ENCODE results near the gene RRP15.

Gene RRP15

DNA sequence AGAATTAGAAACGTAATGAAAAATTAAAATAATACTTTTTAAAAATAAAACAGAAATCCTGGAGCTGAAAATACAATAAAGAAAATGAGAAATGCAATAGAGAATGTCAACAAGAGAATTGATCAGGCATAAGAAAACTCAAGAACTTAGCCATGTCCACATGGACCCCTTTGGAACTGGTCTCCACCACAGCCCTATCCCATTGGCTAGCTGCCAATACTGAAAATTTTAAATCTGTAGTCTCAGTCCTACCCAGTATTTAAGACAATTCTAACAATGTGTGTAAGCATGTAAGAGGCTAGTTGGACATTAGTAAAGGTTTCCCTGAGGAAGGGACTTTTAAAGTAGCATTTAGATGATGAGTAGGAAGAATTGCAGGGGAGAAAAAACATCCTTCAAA lies 25.8 kb upstream of the RRP15 start:
- Histone ChIP-seq H3K4me2 (ENCODE audit: low read depth, low read length, poor library complexity, severe bottlenecking) (no peak overlapping the region), H3K27me3 (ENCODE audit: insufficient read depth, low read length, poor library complexity, severe bottlenecking) (no peaks in the 10 kb centered on the region), H3K9me2 (replicated peaks; ENCODE audit: low read depth, low read length) (no peaks in the 10 kb centered on the region), H3K4me1 (ENCODE audit: insufficient read depth, low read length, poor library complexity, severe bottlenecking) (no peaks in the 10 kb centered on the region), H3K9me3 (ENCODE audit: insufficient read depth, low read depth, low read length) (no peaks in the 10 kb centered on the region), H3K36me3 (ENCODE audit: insufficient read depth, low read length) (no peaks in the 10 kb centered on the region), H3K79me2 (ENCODE audit: insufficient read depth, low read length) (no peaks in the 10 kb centered on the region), H3K9ac (ENCODE audit: low read depth, low read length, poor library complexity, severe bottlenecking) (no peak overlapping the region), H4K20me1 (ENCODE audit: insufficient read depth, low read length, poor library complexity, severe bottlenecking) (no peaks in the 10 kb centered on the region), H3K4me3 (ENCODE audit: low read length, poor library complexity, severe bottlenecking) (no peak overlapping the region), H2AFZ (ENCODE audit: low read length) (no peak overlapping the region), H3F3A (ENCODE audit: low read depth) (no peaks in the 10 kb centered on the region)
- TF ChIP-seq CTCF (conservative IDR thresholded peaks at IDR 0.05; ENCODE audit: low read length) = no peak
- no peak for TF ChIP-seq EZH2phosphoT487 (IDR thresholded peaks at IDR 0.05; ENCODE audit: borderline replicate concordance)

DNA sequence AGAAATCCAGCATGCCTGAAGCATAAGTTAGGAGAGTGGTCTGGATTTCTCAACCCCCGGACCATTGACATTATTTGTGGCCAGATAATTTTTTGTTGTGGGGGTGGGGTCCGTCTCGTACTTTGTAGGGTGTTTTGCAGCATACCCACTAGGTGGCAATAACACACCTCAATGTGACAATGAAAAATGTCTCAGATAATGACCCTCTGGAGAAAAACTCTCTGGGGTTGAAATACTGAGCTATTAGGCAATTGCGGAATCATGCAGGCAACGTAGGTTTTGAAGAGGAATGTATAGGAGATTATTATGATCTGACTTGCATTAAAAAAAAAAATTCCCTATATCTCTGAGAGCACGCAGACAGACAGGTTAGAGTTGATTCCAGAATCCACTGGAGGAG lies 25.3 kb upstream of the RRP15 start:
- no peaks in the 10 kb centered on the region for H3K79me2 ChIP-seq (ENCODE audit: insufficient read depth, low read length)
- no peak overlapping the region for H2AFZ ChIP-seq (ENCODE audit: low read length)
- no peaks in the 10 kb centered on the region for H4K20me1 ChIP-seq (ENCODE audit: insufficient read depth, low read length, poor library complexity, severe bottlenecking)
- H3F3A ChIP-seq (ENCODE audit: low read depth) = no peaks in the 10 kb centered on the region
- TF ChIP-seq CTCF (conservative IDR thresholded peaks at IDR 0.05; ENCODE audit: low read length) = peak; percentile 69
- no peak for TF ChIP-seq EZH2phosphoT487 (IDR thresholded peaks at IDR 0.05; ENCODE audit: borderline replicate concordance)
- H3K9me2 ChIP-seq (replicated peaks; ENCODE audit: low read depth, low read length) = no peaks in the 10 kb centered on the region
- H3K9ac ChIP-seq (ENCODE audit: low read depth, low read length, poor library complexity, severe bottlenecking) = no peak overlapping the region
- H3K4me1 ChIP-seq (ENCODE audit: insufficient read depth, low read length, poor library complexity, severe bottlenecking) = no peaks in the 10 kb centered on the region
- no peak overlapping the region for H3K4me2 ChIP-seq (ENCODE audit: low read depth, low read length, poor library complexity, severe bottlenecking)
- H3K27me3 ChIP-seq (ENCODE audit: insufficient read depth, low read length, poor library complexity, severe bottlenecking) = no peaks in the 10 kb centered on the region
- no peak overlapping the region for H3K4me3 ChIP-seq (ENCODE audit: low read length, poor library complexity, severe bottlenecking)
- H3K36me3 ChIP-seq (ENCODE audit: insufficient read depth, low read length) = no peaks in the 10 kb centered on the region
- no peaks in the 10 kb centered on the region for H3K9me3 ChIP-seq (ENCODE audit: insufficient read depth, low read depth, low read length)

- Histone ChIP-seq H3K9ac (ENCODE audit: low read depth, low read length, poor library complexity, severe bottlenecking) (no peak overlapping the region), H3K9me2 (replicated peaks; ENCODE audit: low read depth, low read length) (no peaks in the 10 kb centered on the region), H3K4me1 (ENCODE audit: insufficient read depth, low read length, poor library complexity, severe bottlenecking) (no peaks in the 10 kb centered on the region), H2AFZ (ENCODE audit: low read length) (no peak overlapping the region), H3K4me3 (ENCODE audit: low read length, poor library complexity, severe bottlenecking) (no peak overlapping the region), H3K79me2 (ENCODE audit: insufficient read depth, low read length) (no peaks in the 10 kb centered on the region), H3K4me2 (ENCODE audit: low read depth, low read length, poor library complexity, severe bottlenecking) (no peak overlapping the region), H3K27me3 (ENCODE audit: insufficient read depth, low read length, poor library complexity, severe bottlenecking) (no peaks in the 10 kb centered on the region), H3K36me3 (ENCODE audit: insufficient read depth, low read length) (no peaks in the 10 kb centered on the region), H4K20me1 (ENCODE audit: insufficient read depth, low read length, poor library complexity, severe bottlenecking) (no peaks in the 10 kb centered on the region), H3K9me3 (ENCODE audit: insufficient read depth, low read depth, low read length) (no peaks in the 10 kb centered on the region), H3F3A (ENCODE audit: low read depth) (no peaks in the 10 kb centered on the region)
- no peak for TF ChIP-seq CTCF (conservative IDR thresholded peaks at IDR 0.05; ENCODE audit: low read length)
- no peak for TF ChIP-seq EZH2phosphoT487 (IDR thresholded peaks at IDR 0.05; ENCODE audit: borderline replicate concordance)
Measured at GRCh38 chr1:218262259-218262658, 22.8 kb upstream of the RRP15 start.
